ENCODE measurements around the gene CLDN14.

- TF ChIP-seq CTCF (conservative IDR thresholded peaks at IDR 0.05; ENCODE audit: low read depth, low read length) = no peak
- no peak for TF ChIP-seq EZH2 (IDR thresholded peaks at IDR 0.05; ENCODE audit: low read length, unreplicated experiment)
- TF ChIP-seq EZH2phosphoT487 (IDR thresholded peaks at IDR 0.05; ENCODE audit: borderline replicate concordance, low read length) = no peak
Observed at GRCh38 chr21:36508948-36509347, 29.0 kb upstream of the CLDN14 start.
